Ecto neural progenitor cell (in vitro differentiated cells): ENCODE data around the gene YKT6.

ENCODE experiments used
- DNase-seq: peaks from one replicate; pipeline ENCODE4 v3.0.0-alpha.2; 2018; ENCODE audit warnings: low spot score

Gene YKT6

GRCh38 chr7:44258865-44259546 is 58.2 kb downstream of the YKT6 start:
- DNase-seq = no peak

GRCh38 chr7:44259547-44260457 is 59.0 kb downstream of the YKT6 start:
- no peak for DNase-seq

GRCh38 chr7:44261240-44261639 is 60.5 kb downstream of the YKT6 start:
- no peak for DNase-seq

- DNase-seq = no peak
These were observed 61.3 kb downstream of the YKT6 start for GRCh38 chr7:44262031-44262430.

GRCh38 chr7:44263326-44264082 is 62.7 kb downstream of the YKT6 start:
- DNase-seq = no peak
